Measurements from ENCODE around the gene ELOVL2. TPM values are rescaled to one million over a fixed set of nuclear protein-coding genes. Genes with fewer than 3 reads are reported as not detected.
"Not testable (repeated sequence)": the region's sequence is repeated elsewhere in the genome, so short reads cannot be mapped to it uniquely, and the experiment has no call there.

Gene ELOVL2
- total RNA-seq, 4 donors from 2014 or later: 0.14 to 0.16 TPM; not detected in 2

DNA sequence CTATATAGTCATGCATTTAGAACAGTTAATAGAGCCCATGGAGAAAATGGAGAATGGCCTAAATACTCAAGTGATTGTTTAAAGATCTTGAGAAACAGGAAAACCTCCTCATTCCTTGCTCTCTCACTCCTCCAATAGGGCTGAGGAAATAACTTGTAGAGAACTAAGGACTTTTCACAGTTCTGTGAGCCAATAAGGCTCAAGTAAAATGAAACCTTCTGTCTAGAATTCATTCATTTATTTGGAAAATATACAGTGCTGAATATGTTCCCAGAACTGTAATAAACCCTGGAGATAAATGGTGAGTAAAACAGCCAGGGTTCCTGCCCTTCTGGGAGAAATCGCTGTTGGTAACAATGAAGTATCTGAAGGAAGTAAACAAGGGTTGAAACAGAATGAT is 35.3 kb downstream of the ELOVL2 start:
- peaks cover 0 to 6% (median 0%) of the 10 kb centered on the region in 4 donors for H3K4me1 ChIP-seq
- TF ChIP-seq POLR2AphosphoS5 (IDR thresholded peaks at IDR 0.05) (no peak), POLR2A (IDR thresholded peaks at IDR 0.05) (no peak), EP300 (IDR thresholded peaks at IDR 0.05; ENCODE audit: low read depth) (no peak)
- TF ChIP-seq, protein P1, sequence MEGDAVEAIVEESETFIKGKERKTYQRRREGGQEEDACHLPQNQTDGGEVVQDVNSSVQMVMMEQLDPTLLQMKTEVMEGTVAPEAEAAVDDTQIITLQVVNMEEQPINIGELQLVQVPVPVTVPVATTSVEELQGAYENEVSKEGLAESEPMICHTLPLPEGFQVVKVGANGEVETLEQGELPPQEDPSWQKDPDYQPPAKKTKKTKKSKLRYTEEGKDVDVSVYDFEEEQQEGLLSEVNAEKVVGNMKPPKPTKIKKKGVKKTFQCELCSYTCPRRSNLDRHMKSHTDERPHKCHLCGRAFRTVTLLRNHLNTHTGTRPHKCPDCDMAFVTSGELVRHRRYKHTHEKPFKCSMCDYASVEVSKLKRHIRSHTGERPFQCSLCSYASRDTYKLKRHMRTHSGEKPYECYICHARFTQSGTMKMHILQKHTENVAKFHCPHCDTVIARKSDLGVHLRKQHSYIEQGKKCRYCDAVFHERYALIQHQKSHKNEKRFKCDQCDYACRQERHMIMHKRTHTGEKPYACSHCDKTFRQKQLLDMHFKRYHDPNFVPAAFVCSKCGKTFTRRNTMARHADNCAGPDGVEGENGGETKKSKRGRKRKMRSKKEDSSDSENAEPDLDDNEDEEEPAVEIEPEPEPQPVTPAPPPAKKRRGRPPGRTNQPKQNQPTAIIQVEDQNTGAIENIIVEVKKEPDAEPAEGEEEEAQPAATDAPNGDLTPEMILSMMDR (IDR thresholded peaks at IDR 0.05): no peak
- H3K36me3 ChIP-seq: no peaks in the 10 kb centered on the region
- intact Hi-C loops (cut with DNase I; ENCODE audit: low total_unique reads) (no loop called here), in situ Hi-C loops (cut with MboI; ENCODE audit: low pct_ligation_motif_present in 1 of 4, low pct_unique_long_range_greater_than_20kb in 1 of 4, low sequenced_read_pairs in 3 of 4) (no loop called here)
- H3K27me3 ChIP-seq: peaks cover 32% of the 10 kb centered on the region
- no peak overlapping the region for H3K4me3 ChIP-seq
- WGBS, 2 donors (ENCODE audit: low coverage in 1 of 2): 44 to 65% methylated on average over 1 of the region's 1 CpG
- no peak for DNase-seq
- no peaks in the 10 kb centered on the region for H3K9me3 ChIP-seq
- no peak overlapping the region for H3K27ac ChIP-seq

GRCh38 chr6:11007715-11008608 is 36.1 kb downstream of the ELOVL2 start:
- H3K27me3 ChIP-seq: peaks cover 23% of the 10 kb centered on the region
- H3K9me3 ChIP-seq: no peaks in the 10 kb centered on the region
- DNase-seq: no peak
- H3K4me1 ChIP-seq: peaks cover 0 to 6% (median 0%) of the 10 kb centered on the region in 4 donors
- no peaks in the 10 kb centered on the region for H3K36me3 ChIP-seq
- no peak overlapping the region for H3K4me3 ChIP-seq
- TF ChIP-seq, protein P1 (IDR thresholded peaks at IDR 0.05): no peak
- no peak for TF ChIP-seq POLR2AphosphoS5 (IDR thresholded peaks at IDR 0.05)
- 33 to 64% methylated on average over 1 to 10 of the region's 10 CpGs for WGBS, 2 donors (ENCODE audit: low coverage in 1 of 2)
- intact Hi-C loops (cut with DNase I; ENCODE audit: low total_unique reads): no loop called here
- H3K27ac ChIP-seq: no peak overlapping the region
- in situ Hi-C loops (cut with MboI; ENCODE audit: low pct_ligation_motif_present in 1 of 4, low pct_unique_long_range_greater_than_20kb in 1 of 4, low sequenced_read_pairs in 3 of 4): no loop called here

- Histone ChIP-seq H3K9me3 (no peaks in the 10 kb centered on the region), H3K4me1 (peaks cover 0 to 6% (median 0%) of the 10 kb centered on the region in 4 donors), H3K36me3 (no peaks in the 10 kb centered on the region), H3K4me3 (no peak overlapping the region), H3K27me3 (peaks cover 5% of the 10 kb centered on the region), H3K27ac (no peak overlapping the region)
- intact Hi-C loops (cut with DNase I; ENCODE audit: low total_unique reads): no loop called here
- TF ChIP-seq POLR2A (IDR thresholded peaks at IDR 0.05) (no peak), EP300 (IDR thresholded peaks at IDR 0.05; ENCODE audit: low read depth) (no peak), POLR2AphosphoS5 (IDR thresholded peaks at IDR 0.05) (no peak)
- TF ChIP-seq, protein P1 (IDR thresholded peaks at IDR 0.05): no peak
- in situ Hi-C loops (cut with MboI; ENCODE audit: low pct_ligation_motif_present in 1 of 4, low pct_unique_long_range_greater_than_20kb in 1 of 4, low sequenced_read_pairs in 3 of 4): no loop called here
- DNase-seq: no peak
- 51 to 74% methylated on average over 2 to 4 of the region's 4 CpGs for WGBS, 2 donors (ENCODE audit: low coverage in 1 of 2)
Observed at GRCh38 chr6:11006061-11006460, 38.0 kb downstream of the ELOVL2 start.

- H3K27me3 ChIP-seq; intact Hi-C loops (cut with DNase I; ENCODE audit: low total_unique reads); in situ Hi-C loops (cut with MboI; ENCODE audit: low pct_ligation_motif_present in 1 of 4, low pct_unique_long_range_greater_than_20kb in 1 of 4, low sequenced_read_pairs in 3 of 4); H3K4me1 ChIP-seq; DNase-seq; H3K36me3 ChIP-seq; H3K9me3 ChIP-seq; H3K4me3 ChIP-seq; H3K27ac ChIP-seq: not testable (repeated sequence)
- WGBS, 2 donors (ENCODE audit: low coverage in 1 of 2): 78 to 88% methylated on average over 3 to 5 of the region's 5 CpGs
Observed at GRCh38 chr6:11003297-11003696, 40.8 kb downstream of the ELOVL2 start.

Measured in transverse colon (tissue), 4 donors.